Suprapubic skin (tissue), 3 donors: ENCODE measurements around the gene ING5.

Experiments used
- EP300 ChIP-seq: sonication (generic); formaldehyde crosslinking; IDR thresholded peaks from one replicate; pipeline ENCODE4 v1.6.1; 2017; ENCODE audit warnings: antibody characterized with exemption
- POLR2A ChIP-seq, 2 donors: fragments of 450-650 bp; IDR thresholded peaks; one replicate each; pipeline ENCODE4 v1.6.1; 2017; ENCODE audit warnings: antibody characterized with exemption in 2 of 2, mild to moderate bottlenecking in 2 of 2, moderate library complexity in 2 of 2
- TF ChIP-seq, protein P1 (sequence below), 2 donors: fragments of 200-600 bp in 1 of 2; fragments of 450-650 bp in 1 of 2; sonication (generic) in 1 of 2; IDR thresholded peaks; one replicate each; pipeline ENCODE4 v1.5.1; 2016 to 2019; ENCODE audit warnings: antibody characterized with exemption in 2 of 2, mild to moderate bottlenecking in 1 of 2, moderate library complexity in 1 of 2

DNA sequence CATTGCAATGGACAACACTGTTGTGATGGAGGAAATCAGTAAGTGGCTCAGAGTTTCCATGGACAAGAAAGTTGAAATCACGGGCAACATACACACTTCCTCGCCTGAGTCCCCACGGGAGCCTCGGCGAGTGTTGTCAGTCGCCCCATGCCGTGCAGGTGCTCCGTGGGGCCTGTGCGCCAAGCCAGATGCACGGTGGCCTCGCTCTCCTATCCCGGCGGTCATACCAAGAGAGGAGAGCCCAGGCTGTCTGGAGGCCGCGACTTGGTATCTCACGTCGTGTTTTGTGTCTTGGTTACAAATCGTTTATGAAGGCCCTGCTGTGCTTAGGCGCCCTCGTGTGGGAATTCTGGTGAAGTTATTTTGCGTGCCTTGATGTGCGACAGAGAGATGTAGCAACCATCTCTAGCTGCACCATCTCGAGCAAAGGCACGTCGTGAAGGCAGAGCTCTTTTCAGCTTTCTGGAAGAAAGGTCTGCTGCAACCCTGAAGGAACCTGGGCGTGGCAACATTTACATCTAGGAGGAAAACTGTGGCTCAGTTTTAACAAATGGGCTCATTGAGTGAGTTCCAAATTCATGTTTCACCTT, 42.6 kb upstream of the ING5 start:
- TF ChIP-seq, protein P1, sequence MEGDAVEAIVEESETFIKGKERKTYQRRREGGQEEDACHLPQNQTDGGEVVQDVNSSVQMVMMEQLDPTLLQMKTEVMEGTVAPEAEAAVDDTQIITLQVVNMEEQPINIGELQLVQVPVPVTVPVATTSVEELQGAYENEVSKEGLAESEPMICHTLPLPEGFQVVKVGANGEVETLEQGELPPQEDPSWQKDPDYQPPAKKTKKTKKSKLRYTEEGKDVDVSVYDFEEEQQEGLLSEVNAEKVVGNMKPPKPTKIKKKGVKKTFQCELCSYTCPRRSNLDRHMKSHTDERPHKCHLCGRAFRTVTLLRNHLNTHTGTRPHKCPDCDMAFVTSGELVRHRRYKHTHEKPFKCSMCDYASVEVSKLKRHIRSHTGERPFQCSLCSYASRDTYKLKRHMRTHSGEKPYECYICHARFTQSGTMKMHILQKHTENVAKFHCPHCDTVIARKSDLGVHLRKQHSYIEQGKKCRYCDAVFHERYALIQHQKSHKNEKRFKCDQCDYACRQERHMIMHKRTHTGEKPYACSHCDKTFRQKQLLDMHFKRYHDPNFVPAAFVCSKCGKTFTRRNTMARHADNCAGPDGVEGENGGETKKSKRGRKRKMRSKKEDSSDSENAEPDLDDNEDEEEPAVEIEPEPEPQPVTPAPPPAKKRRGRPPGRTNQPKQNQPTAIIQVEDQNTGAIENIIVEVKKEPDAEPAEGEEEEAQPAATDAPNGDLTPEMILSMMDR (IDR thresholded peaks at IDR 0.05) = peak; percentile 10 to 57
- TF ChIP-seq POLR2A (IDR thresholded peaks at IDR 0.05) (no peak), EP300 (no peak)
